ENCODE results near the gene HMGN1. TPM values are rescaled to one million over a fixed set of nuclear protein-coding genes. Genes with fewer than 3 reads are reported as not detected.

HMGN1 gene
- total RNA-seq, 4 donors from 2014 or later = 41.6 to 85.0 (median 57.6) TPM

DNA sequence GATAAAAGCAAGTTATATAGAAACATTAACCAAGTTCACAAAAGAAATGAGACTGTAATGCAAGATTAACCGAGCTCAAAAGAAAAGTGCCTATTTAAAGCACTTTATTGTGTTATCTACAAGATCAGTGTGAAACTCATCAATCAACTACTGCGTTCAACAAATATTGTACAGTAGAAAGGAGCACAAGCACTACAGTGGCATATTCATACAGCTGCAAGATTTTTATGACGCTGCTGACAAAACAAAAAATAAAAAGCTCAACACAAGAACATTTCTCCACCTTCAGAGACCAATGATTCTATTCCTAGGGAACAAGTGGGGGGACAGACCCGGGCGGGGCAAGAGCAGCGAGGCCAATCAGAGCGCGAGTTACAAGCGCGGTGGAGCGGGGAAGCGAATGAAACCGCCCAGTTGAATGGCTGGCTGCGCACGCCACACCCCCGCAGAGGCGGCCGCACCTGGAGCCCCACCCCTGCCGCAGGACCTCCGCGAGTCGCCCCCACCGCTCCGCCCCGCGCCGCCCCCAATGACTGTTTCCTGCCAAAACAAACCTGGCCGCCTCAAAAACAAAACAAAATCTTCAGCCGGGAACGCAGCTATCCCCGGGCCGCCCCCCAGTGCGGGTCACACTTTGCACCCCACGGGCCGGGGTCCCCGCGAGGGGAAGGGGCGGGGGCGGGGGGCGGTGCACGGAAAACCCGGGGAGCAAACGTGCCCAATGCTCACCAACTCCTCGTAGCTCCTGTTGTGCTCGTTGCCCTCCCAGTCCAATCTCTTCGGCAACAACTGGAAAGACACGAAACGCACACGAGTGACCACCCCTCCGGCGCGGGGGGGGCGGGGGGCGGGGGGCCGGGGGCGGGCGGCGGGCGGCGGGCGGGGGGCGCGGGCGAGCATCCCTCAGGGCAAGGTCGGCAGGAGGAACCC is 36.5 kb downstream of the HMGN1 start:
- TF ChIP-seq, protein P1, sequence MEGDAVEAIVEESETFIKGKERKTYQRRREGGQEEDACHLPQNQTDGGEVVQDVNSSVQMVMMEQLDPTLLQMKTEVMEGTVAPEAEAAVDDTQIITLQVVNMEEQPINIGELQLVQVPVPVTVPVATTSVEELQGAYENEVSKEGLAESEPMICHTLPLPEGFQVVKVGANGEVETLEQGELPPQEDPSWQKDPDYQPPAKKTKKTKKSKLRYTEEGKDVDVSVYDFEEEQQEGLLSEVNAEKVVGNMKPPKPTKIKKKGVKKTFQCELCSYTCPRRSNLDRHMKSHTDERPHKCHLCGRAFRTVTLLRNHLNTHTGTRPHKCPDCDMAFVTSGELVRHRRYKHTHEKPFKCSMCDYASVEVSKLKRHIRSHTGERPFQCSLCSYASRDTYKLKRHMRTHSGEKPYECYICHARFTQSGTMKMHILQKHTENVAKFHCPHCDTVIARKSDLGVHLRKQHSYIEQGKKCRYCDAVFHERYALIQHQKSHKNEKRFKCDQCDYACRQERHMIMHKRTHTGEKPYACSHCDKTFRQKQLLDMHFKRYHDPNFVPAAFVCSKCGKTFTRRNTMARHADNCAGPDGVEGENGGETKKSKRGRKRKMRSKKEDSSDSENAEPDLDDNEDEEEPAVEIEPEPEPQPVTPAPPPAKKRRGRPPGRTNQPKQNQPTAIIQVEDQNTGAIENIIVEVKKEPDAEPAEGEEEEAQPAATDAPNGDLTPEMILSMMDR (IDR thresholded peaks at IDR 0.05; ENCODE audit: low read depth) = no peak

DNA sequence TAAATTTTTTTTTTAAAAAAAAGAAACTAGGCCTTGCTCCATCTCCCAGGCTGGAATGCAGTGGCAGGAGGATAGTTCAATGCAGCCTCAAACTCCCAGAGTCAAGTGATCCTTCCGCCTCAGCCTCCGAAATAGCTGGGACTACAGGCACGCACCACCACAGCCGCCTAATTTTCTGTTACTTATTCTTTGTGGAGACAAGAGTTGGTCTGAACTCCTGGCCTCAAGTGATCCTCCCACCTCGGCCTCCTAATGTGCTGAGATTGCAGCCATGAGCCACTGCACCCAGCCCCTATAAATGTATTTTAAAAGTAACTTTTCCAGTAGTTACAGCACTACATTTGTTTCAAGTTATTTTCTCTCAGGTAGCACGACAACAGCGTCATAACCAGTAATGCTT is 37.7 kb downstream of the HMGN1 start:
- TF ChIP-seq, protein P1 (IDR thresholded peaks at IDR 0.05; ENCODE audit: low read depth) = no peak

DNA sequence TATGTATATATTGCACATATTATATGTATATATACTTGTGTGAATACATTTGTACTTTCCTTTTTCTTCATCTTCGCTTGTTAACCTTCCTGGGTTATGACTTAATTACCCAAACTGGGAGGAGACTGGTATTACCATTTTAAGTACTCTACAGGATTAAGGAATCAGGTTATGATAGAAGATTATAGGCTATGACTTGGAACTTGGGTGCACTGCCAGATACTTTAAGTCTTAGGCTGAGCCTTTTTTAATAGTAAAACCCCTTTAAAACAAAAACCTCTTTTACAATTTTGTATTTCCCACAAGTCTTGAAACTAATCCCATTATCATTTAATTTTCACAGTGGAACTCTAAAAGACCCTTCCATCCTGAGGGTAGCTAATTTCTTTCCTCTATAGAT is 41.4 kb downstream of the HMGN1 start:
- TF ChIP-seq, protein P1 (IDR thresholded peaks at IDR 0.05; ENCODE audit: low read depth) = no peak

DNA sequence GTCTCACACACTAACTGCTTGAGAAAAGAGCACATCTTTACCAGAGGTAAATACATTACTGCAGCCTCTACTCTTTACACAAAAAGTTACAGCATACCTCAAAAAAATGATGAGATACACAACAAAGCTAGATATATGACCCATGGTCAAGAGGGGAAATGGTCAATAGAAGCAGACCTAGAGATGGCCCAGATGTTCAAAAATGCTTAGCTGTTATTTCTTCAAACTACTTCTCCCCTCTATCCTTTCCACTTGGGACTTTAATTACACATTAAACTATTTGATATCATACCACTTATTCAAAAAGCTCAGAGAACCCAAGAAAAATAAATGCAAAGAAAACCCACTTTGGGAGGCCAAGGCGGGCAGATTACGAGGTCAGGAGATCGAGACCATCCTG is 48.3 kb downstream of the HMGN1 start:
- TF ChIP-seq, protein P1 (IDR thresholded peaks at IDR 0.05; ENCODE audit: low read depth) = no peak

DNA sequence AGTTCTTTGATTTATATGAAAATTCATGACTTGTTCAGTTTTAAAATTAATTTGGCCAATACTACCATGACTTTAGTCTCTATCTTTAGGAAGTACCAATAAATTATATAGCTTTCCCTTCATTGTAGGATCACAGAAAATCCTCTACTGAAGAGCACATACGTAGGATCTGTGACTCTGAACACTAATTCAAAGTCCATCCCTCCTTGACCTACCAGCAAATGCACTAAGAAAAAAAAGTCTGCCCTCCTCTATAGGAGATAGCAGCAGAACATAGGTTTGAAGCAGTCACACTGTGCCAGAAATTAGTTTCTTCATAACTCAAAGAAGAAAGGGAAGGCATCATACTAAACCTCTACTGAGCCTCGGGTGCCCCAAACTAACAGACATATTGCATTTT is 52.0 kb downstream of the HMGN1 start:
- TF ChIP-seq, protein P1 (IDR thresholded peaks at IDR 0.05; ENCODE audit: low read depth) = no peak

Small RNAs within 50 kb of the gene (small RNA-seq; reads per million reads assigned to genes)
- 0.49 reads per million for gene RF00019

Other genes starting within 250 kb of the HMGN1 start
- gene PSMG1, start 165.6 kb downstream of the HMGN1 start, total RNA-seq = 10 to 100 TPM in 3 of 4 donors, 1 to 10 TPM in 1; 8.9 to 40.6 (median 21.0) TPM
- 10 to 100 TPM; 60.3 to 74.4 (median 68.7) TPM for gene BRWD1, start 35.5 kb downstream of the HMGN1 start, total RNA-seq
- gene LCA5L, start 96.7 kb upstream of the HMGN1 start, total RNA-seq = 1 to 10 TPM in 1 of 4 donors, under 1 TPM in 3; 0.33 to 2.1 (median 0.50) TPM
- gene SH3BGR, start 102.9 kb upstream of the HMGN1 start, total RNA-seq = 1 to 10 TPM in 3 of 4 donors, not detected in 1; 1.1 to 6.6 (median 5.1) TPM

All from subcutaneous adipose tissue (tissue), 4 donors.